Caco-2 (cell line): ENCODE data around the gene ST6GAL1. TPM values are rescaled to one million over a fixed set of nuclear protein-coding genes. Genes with fewer than 3 reads are reported as not detected.

ENCODE experiments used
- BruUV-seq: library from RNA; stranded (reverse); fragments of 400-500 nt; replicated peaks from 2 replicates; lab custom pipeline; 2021; lab: Mats Ljungman, UMichigan
- CTCF ChIA-PET: fragments of 300-600 bp; sonication (Branson Sonifier 250); formaldehyde crosslinking; loops from one replicate; lab custom pipeline; 2022; ENCODE audit warnings: antibody characterized with exemption; lab: Charles Lee
- POLR2A ChIA-PET: fragments of 300-600 bp; sonication (Branson Sonifier 250); formaldehyde crosslinking; loops from one replicate; lab custom pipeline; 2022; ENCODE audit warnings: antibody characterized with exemption; lab: Charles Lee
- DNase-seq, 2 experiments: peaks; one replicate each; pipeline versions ENCODE4 v3.0.0 to v3.0.0-alpha.2; 2020 to 2022
- H3K27me3 ChIP-seq: replicated peaks from 2 replicates; pipeline ENCODE4 v1.6.0; 2011; ENCODE audit warnings: low read length; ENCODE audit not compliant: control insufficient read depth, insufficient read depth
- H3K36me3 ChIP-seq: 2 replicates; pipeline ENCODE4 v1.5.1; 2011; ENCODE audit warnings: low read length; ENCODE audit not compliant: control insufficient read depth, insufficient read depth
- H3K4me1 ChIP-seq: fragments of 250-450 bp; sonication (Bioruptor Pico); 2 replicates; pipeline ENCODE4 v1.5.1; 2020; ENCODE audit warnings: mild to moderate bottlenecking
- H3K4me3 ChIP-seq: 2 replicates; pipeline ENCODE4 v1.5.1; 2011; ENCODE audit warnings: low read depth, mild to moderate bottlenecking, control low read depth, low read length
- H3K9me3 ChIP-seq: fragments of 250-450 bp; sonication (Bioruptor Pico); 2 replicates; pipeline ENCODE4 v1.5.1; 2020; ENCODE audit warnings: mild to moderate bottlenecking, moderate library complexity
- H3K27ac Mint-ChIP-seq: one replicate; pipeline ENCODE4 v1.8.0; 2022; ENCODE audit warnings: mixed read lengths; ENCODE audit not compliant: unreplicated experiment
- H3K27me3 Mint-ChIP-seq: one replicate; pipeline ENCODE4 v1.8.0; 2022; ENCODE audit warnings: mixed read lengths; ENCODE audit not compliant: insufficient read depth, unreplicated experiment
- H3K36me3 Mint-ChIP-seq: one replicate; pipeline ENCODE4 v1.8.0; 2022; ENCODE audit warnings: mild to moderate bottlenecking, mixed read lengths; ENCODE audit not compliant: insufficient read depth, unreplicated experiment
- H3K4me1 Mint-ChIP-seq: one replicate; pipeline ENCODE4 v1.8.0; 2022; ENCODE audit warnings: low read depth, mixed read lengths; ENCODE audit not compliant: unreplicated experiment
- H3K4me3 Mint-ChIP-seq: one replicate; pipeline ENCODE4 v1.8.0; 2022; ENCODE audit warnings: mild to moderate bottlenecking, moderate library complexity, mixed read lengths; ENCODE audit not compliant: unreplicated experiment
- H3K9me3 Mint-ChIP-seq: one replicate; pipeline ENCODE4 v1.8.0; 2022; ENCODE audit warnings: mixed read lengths; ENCODE audit not compliant: unreplicated experiment
- CTCF ChIP-seq, 2 experiments: fragments of 200-600 bp in 1 of 2; IDR thresholded peaks; 1 replicate in 1 of 2; 2 replicates in 1 of 2; pipeline versions ENCODE4 v1.5.1 to v1.8.0; 2011 to 2022; ENCODE audit warnings: antibody characterized with exemption in 1 of 2, control low read depth in 1 of 2, inconsistent platforms in 1 of 2, low read depth in 1 of 2, low read length in 1 of 2, mild to moderate bottlenecking in 1 of 2, moderate library complexity in 1 of 2; ENCODE audit not compliant: insufficient read depth in 1 of 2, severe bottlenecking in 1 of 2, unreplicated experiment in 1 of 2
- intact Hi-C: fragments of 100-400 bp; cut with micrococcal nuclease; formaldehyde crosslinking; loops from one replicate; pipeline ENCODE4 v1.10.0; 2022; ENCODE audit not compliant: unreplicated experiment
- total RNA-seq: library from RNA; stranded (reverse); gene quantifications from 2 replicates; pipeline ENCODE4 v1.2.3, GENCODE V29; 2022

ST6GAL1 gene
- total RNA-seq, 1 experiment from 2014 or later, result 34.6 TPM

- no peaks in the 10 kb centered on the region; the same call in 1 of the 2 replicates for H3K36me3 ChIP-seq
- Mint-ChIP-seq H3K4me3 (no peak overlapping the region), H3K4me1 (no peaks in the 10 kb centered on the region), H3K9me3 (no peaks in the 10 kb centered on the region), H3K36me3 (peaks cover 3% of the 10 kb centered on the region), H3K27me3 (no peaks in the 10 kb centered on the region), H3K27ac (no peak overlapping the region)
- POLR2A ChIA-PET, result no interaction called here
- DNase-seq, result no peak
- BruUV-seq, result no TSS peak
- H3K9me3 ChIP-seq, result no peaks in the 10 kb centered on the region
- H3K27me3 ChIP-seq, result no peaks in the 10 kb centered on the region
- H3K4me1 ChIP-seq, result no peaks in the 10 kb centered on the region
- TF ChIP-seq CTCF (IDR thresholded peaks at IDR 0.05; ENCODE audit: insufficient read depth in 1 of 2, low read depth in 1 of 2, low read length in 1 of 2, severe bottlenecking in 1 of 2, unreplicated experiment in 1 of 2), result no peak
- intact Hi-C loops, result no loop called here
- no peak overlapping the region for H3K4me3 ChIP-seq
- CTCF ChIA-PET, result interaction anchor here (0.6 kb wide), 1 partner anchor 50 kb away, joined by 3 read pairs; no protein-coding TSS in a partner anchor
These were observed 32.1 kb downstream of the ST6GAL1 start for GRCh38 chr3:186962445-186962844.

GRCh38 chr3:186963636-186964035, 33.3 kb downstream of the ST6GAL1 start:
- no peak overlapping the region for H3K4me3 ChIP-seq
- Mint-ChIP-seq H3K9me3 (no peaks in the 10 kb centered on the region), H3K36me3 (peaks cover 10% of the 10 kb centered on the region), H3K4me1 (no peaks in the 10 kb centered on the region), H3K4me3 (no peak overlapping the region), H3K27ac (no peak overlapping the region), H3K27me3 (no peaks in the 10 kb centered on the region)
- no peak for TF ChIP-seq CTCF (IDR thresholded peaks at IDR 0.05; ENCODE audit: insufficient read depth in 1 of 2, low read depth in 1 of 2, low read length in 1 of 2, severe bottlenecking in 1 of 2, unreplicated experiment in 1 of 2)
- intact Hi-C loops, result no loop called here
- no peaks in the 10 kb centered on the region for H3K4me1 ChIP-seq
- BruUV-seq, result no TSS peak
- no peaks in the 10 kb centered on the region for H3K27me3 ChIP-seq
- H3K9me3 ChIP-seq, result no peaks in the 10 kb centered on the region
- CTCF ChIA-PET, result no interaction called here
- H3K36me3 ChIP-seq, result no peaks in the 10 kb centered on the region; the same call in none of the 2 replicates
- POLR2A ChIA-PET, result no interaction called here
- DNase-seq, result no peak

GRCh38 chr3:186964071-186964470, 33.7 kb downstream of the ST6GAL1 start:
- Mint-ChIP-seq H3K4me1 (no peaks in the 10 kb centered on the region), H3K27me3 (no peaks in the 10 kb centered on the region), H3K27ac (no peak overlapping the region), H3K36me3 (peaks cover 11% of the 10 kb centered on the region), H3K4me3 (no peak overlapping the region), H3K9me3 (no peaks in the 10 kb centered on the region)
- no peaks in the 10 kb centered on the region for H3K4me1 ChIP-seq
- H3K27me3 ChIP-seq, result no peaks in the 10 kb centered on the region
- ChIA-PET CTCF (no interaction called here), POLR2A (no interaction called here)
- no TSS peak for BruUV-seq
- no peak for DNase-seq
- intact Hi-C loops, result no loop called here
- no peak for TF ChIP-seq CTCF (IDR thresholded peaks at IDR 0.05; ENCODE audit: insufficient read depth in 1 of 2, low read depth in 1 of 2, low read length in 1 of 2, severe bottlenecking in 1 of 2, unreplicated experiment in 1 of 2)
- H3K36me3 ChIP-seq, result no peaks in the 10 kb centered on the region; the same call in none of the 2 replicates
- no peaks in the 10 kb centered on the region for H3K9me3 ChIP-seq
- no peak overlapping the region for H3K4me3 ChIP-seq
